GM21381 (cell line): Measurements from ENCODE around the gene CCDC69.
"Not testable (repeated sequence)": the region's sequence is repeated elsewhere in the genome, so short reads cannot be mapped to it uniquely, and the experiment has no call there.

Source experiments
- ATAC-seq: cut with Tn5 transposase; IDR thresholded peaks from one replicate; pipeline ENCODE4 v1.9.1; 2021; ENCODE audit warnings: mild to moderate bottlenecking, moderate library complexity; ENCODE audit not compliant: unreplicated experiment

CCDC69 gene

GRCh38 chr5:151223447-151224264 lies at the start of gene CCDC69:
CCDC69 (minus strand) TSS chr5:151224092; CDS start chr5:151223970, 122 bp downstream.
- ATAC-seq, result peak; percentile 76

- ATAC-seq, result no peak
Observed at GRCh38 chr5:151271336-151271735, 47.4 kb upstream of the CCDC69 start.

- ATAC-seq, result peak; percentile 79
Observed at GRCh38 chr5:151270599-151270998, 46.7 kb upstream of the CCDC69 start.

- ATAC-seq, result no peak
Observed at GRCh38 chr5:151267491-151268260, 43.8 kb upstream of the CCDC69 start.

- no peak for ATAC-seq
Observed at GRCh38 chr5:151264113-151264512, 40.2 kb upstream of the CCDC69 start.

GRCh38 chr5:151262532-151262931 lies 38.6 kb upstream of the CCDC69 start:
- no peak for ATAC-seq

GRCh38 chr5:151259931-151260330 lies 36.0 kb upstream of the CCDC69 start:
- ATAC-seq, result no peak

- ATAC-seq, result no peak
Observed at GRCh38 chr5:151258816-151259215, 34.9 kb upstream of the CCDC69 start.

- no peak for ATAC-seq
Observed at GRCh38 chr5:151258201-151258611, 34.3 kb upstream of the CCDC69 start.

- peak; percentile 25 for ATAC-seq
Observed at GRCh38 chr5:151257731-151258181, 33.9 kb upstream of the CCDC69 start.

GRCh38 chr5:151255621-151256286 lies 31.9 kb upstream of the CCDC69 start:
- peak; percentile 32 for ATAC-seq

GRCh38 chr5:151254990-151255389 lies 31.1 kb upstream of the CCDC69 start:
- ATAC-seq, result not testable (repeated sequence)

GRCh38 chr5:151254556-151254955 lies 30.7 kb upstream of the CCDC69 start:
- no peak for ATAC-seq

GRCh38 chr5:151253605-151253950 lies 29.7 kb upstream of the CCDC69 start:
- no peak for ATAC-seq

- ATAC-seq, result peak; percentile 85
Observed at GRCh38 chr5:151252762-151253604, 29.1 kb upstream of the CCDC69 start, which contains the start of gene GM2A. GM2A (plus strand) TSS chr5:151253185; CDS start chr5:151253217, 32 bp downstream.

GRCh38 chr5:151251621-151252020 lies 27.7 kb upstream of the CCDC69 start:
- no peak for ATAC-seq

- ATAC-seq, result no peak
Observed at GRCh38 chr5:151251001-151251551, 27.2 kb upstream of the CCDC69 start.

GRCh38 chr5:151250346-151251000 lies 26.6 kb upstream of the CCDC69 start:
- no peak for ATAC-seq

- ATAC-seq, result no peak
Observed at GRCh38 chr5:151249281-151249680, 25.4 kb upstream of the CCDC69 start.

GRCh38 chr5:151248651-151249050 lies 24.8 kb upstream of the CCDC69 start:
- no peak for ATAC-seq
